LNCAP (cell line): Measurements from ENCODE around the gene NTRK2.

ENCODE experiments used
- CTCF ChIP-seq: fragments of 450-650 bp; IDR thresholded peaks from 2 replicates; pipeline ENCODE4 v1.5.1; 2017; ENCODE audit warnings: mild to moderate bottlenecking

NTRK2 gene

DNA sequence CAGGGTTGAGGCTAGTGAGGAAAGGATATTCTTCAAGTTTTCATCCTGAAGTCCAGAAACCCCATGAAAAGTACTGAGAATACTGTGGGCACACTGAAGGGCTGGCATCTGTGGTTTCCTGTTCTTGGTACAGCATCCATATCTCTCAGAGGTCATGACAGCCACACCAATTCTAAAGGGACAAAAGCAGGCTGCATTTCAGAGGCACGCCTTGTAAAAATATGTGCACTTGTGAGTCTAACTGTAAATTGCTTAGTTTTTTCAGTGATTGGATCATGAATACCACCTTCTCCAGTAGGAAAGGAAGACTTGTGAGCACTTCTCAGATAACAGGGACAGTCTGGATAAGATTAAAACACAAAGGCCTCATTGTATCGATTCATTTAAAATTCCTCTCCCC, 230.9 kb downstream of the NTRK2 start:
- no peak for TF ChIP-seq CTCF

DNA sequence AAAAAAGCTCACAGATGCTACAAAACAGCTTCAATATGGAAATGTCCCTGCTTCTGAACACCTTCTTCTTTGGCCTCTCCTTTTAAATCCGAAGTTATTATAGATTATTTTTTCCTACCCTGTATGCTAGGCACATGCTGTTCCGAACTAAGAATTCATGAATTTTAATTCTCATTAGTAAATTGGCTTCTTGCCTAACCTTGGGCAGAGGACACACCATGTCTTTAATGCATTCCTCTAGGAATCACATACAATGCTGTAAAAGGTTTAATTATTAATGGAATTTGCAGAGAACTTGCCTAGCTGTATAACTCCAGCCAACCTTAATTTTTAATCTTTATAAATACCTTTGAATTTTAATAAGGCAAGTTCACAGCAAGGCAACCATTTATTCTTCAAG, 234.4 kb downstream of the NTRK2 start:
- TF ChIP-seq CTCF = no peak

DNA sequence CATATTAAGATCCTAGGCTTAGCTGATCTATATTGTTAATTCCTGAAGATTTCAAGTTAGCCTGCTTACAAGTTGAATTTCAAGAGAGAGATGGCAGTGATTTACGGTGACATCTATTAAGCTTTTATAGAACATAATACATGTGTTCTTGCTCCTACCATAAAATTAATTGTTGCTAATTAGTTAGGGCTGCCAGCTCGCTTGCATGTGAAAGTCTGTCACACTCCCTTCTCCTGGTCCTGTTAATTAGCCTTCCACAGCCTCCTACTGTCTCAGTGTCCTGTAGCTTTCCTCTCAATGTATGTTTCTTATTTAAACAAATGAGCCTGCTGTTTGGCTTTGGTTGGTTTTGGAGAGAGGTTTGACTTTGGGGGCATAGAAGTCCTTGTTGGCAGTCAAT, 247.2 kb downstream of the NTRK2 start:
- no peak for TF ChIP-seq CTCF

DNA sequence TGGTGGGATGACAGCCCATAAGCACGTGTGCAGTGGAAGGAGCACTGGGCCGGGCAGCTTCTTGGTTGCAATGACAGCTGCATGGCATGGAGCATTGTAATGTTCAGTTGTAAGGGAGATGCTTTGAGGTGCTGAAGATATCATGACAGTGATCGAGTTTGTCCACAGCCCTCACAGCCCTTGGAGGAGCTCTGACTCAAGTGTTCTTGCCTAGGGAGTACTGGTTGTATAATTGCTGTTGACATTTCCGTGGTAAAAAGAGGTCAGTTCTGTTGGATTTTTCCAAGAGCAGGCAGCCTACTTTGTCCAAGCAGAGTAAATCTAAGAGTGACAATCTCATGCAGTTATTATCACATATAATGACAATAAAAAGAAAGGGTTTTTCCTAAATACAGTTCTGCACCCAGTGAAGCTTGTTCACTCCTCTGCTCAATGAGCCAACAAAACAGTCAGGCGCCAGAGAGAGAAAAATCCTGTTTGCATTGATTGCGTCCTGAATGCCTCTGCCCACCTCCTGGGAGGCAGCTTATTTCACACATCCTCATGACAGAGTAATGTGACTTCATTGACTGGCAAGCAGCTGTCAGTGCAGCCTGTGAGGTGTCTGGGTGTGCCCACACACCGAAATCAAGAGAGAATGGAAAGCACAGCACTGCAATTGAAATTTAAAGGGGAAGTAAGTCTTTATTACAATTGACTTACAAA, 248.0 kb downstream of the NTRK2 start:
- TF ChIP-seq CTCF = no peak

GRCh38 chr9:84919440-84919839, 249.9 kb downstream of the NTRK2 start:
- no peak for TF ChIP-seq CTCF

DNA sequence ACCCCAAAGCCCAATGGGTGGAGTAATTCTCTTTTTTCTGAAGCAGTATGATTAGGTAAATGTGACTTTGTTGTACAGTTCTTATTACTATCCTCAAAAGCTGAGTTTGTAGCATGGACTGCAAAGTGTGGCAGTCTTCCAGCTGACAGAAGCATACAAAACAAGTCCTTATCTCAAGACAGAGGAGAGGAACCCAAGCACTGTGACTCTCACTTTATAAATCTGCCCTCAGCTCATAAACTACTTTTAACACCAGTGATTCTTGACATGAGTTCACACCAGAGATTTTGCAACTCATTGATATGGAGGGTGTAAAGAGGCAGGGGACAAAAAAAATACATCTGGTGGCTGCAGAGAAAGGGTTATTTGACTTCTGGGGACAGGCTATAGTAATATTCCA, 251.6 kb downstream of the NTRK2 start:
- TF ChIP-seq CTCF = no peak

DNA sequence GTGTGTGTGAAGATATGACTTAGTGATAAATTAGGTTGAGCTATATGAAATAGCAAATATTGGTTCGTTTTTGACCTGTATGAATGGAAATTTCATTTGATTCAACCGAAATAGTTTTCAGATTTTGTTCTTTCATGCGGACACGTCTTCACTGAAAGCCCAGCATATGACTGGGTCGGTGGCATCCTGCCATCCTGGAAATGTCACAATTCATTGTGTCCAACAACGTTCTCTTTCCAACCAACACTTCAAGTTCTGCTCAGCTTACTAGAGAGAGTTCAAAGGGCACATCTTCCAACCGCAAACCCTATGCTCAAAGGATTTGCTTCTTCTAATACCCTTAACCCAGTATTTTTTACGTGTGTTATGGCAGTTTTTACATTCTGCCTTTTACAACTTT, 252.5 kb downstream of the NTRK2 start:
- no peak for TF ChIP-seq CTCF

DNA sequence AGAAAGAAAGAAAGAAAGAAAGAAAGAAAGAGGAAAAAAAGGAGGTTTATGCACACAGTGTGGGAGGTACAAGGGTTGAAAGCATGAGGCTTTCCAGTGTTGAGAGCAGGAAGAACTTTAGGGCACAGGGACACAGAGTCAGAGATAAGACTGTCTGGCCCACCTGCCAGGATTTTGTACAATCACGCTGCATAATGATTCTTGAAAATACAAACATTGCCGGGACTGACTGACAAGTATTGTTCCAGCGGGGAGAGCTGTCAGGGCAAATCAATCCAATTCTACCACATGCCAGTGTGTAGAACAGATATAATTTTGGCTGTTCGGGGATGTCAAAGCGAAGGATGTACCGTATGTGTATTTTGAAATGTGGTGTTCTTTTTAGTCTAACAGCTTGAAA, 254.7 kb downstream of the NTRK2 start:
- no peak for TF ChIP-seq CTCF
